SU-DHL-6 (cell line): ENCODE measurements around the gene ACSL5.

Experiments
- CTCF ChIP-seq: fragments of 200-600 bp; sonication (generic); IDR thresholded peaks from one replicate; pipeline ENCODE4 v1.5.1; 2017; ENCODE audit warnings: antibody characterized with exemption, mild to moderate bottlenecking, low read length, moderate library complexity; ENCODE audit not compliant: insufficient read depth, poor library complexity, severe bottlenecking
- EZH2phosphoT487 ChIP-seq: fragments of 200-600 bp; sonication (generic), shearing (Covaris generic); conservative IDR thresholded peaks from 2 replicates; pipeline ENCODE4 v1.6.1; 2018; ENCODE audit warnings: mild to moderate bottlenecking, antibody characterized with exemption, low read length, moderate library complexity, mixed read lengths

DNA sequence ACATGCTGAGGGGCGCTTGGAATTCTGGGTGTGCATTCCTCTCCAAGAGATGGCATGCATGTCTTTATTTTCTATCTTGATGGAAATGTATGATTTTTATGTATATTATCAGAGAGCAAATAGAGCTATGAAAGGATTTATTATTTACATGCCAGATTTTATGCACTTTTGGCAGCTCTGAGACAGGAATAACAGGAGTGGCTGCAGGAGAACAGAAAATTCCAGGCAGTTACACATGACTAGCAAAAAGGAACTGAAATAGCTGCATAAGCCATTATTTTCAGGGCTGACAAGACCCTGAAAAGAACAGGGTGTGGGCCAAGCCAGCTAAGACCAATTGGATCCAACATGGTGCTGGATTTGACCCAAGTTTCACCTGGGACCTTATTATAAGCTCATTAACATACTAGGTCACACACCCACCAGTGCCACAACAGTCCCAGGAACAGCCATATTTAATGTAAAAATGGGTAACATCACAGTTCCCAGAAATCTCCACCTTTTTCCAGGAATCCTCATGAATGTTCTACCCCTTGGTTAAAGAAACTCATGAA lies 43.2 kb upstream of the ACSL5 start:
- TF ChIP-seq CTCF = no peak
- no peak for TF ChIP-seq EZH2phosphoT487
